Sigmoid colon (tissue), 7 donors: Measurements from ENCODE around the gene OR1J4. TPM values are rescaled to one million over a fixed set of nuclear protein-coding genes. Genes with fewer than 3 reads are reported as not detected.

ENCODE experiments used
- DNase-seq: peaks from one replicate; pipeline ENCODE4 v3.0.0-alpha.2; 2019
- H3K27ac ChIP-seq, 4 donors: fragments of 200-600 bp; sonication (generic); one replicate each; pipeline ENCODE4 v1.5.1; 2016 to 2019; ENCODE audit warnings: mild to moderate bottlenecking in 1 of 4
- H3K27me3 ChIP-seq, 3 donors: fragments of 200-600 bp; sonication (generic); one replicate each; pipeline ENCODE4 v1.5.1; 2019; ENCODE audit warnings: mild to moderate bottlenecking in 1 of 3
- H3K36me3 ChIP-seq, 4 donors: fragments of 200-600 bp; sonication (generic); one replicate each; pipeline ENCODE4 v1.5.1; 2016 to 2019
- H3K4me1 ChIP-seq, 4 donors: fragments of 200-600 bp; sonication (generic); one replicate each; pipeline ENCODE4 v1.5.1; 2017 to 2019
- H3K4me3 ChIP-seq, 4 donors: fragments of 200-600 bp; sonication (generic); one replicate each; pipeline ENCODE4 v1.5.1; 2017 to 2019; ENCODE audit warnings: mild to moderate bottlenecking in 2 of 4, moderate library complexity in 1 of 4
- H3K9me3 ChIP-seq, 4 donors: fragments of 200-600 bp in 3 of 4; sonication (generic) in 3 of 4; one replicate each; pipeline versions ENCODE4 v1.5.1 to v1.6.1; 2013 to 2019
- CTCF ChIP-seq, 4 experiments: fragments of 450-650 bp in 3 of 4; fragments of 200-600 bp in 1 of 4; IDR thresholded peaks; one replicate each; pipeline ENCODE4 v1.5.1; 2016 to 2019; ENCODE audit warnings: antibody characterized with exemption in 4 of 4, mild to moderate bottlenecking in 3 of 4, moderate library complexity in 2 of 4
- EP300 ChIP-seq, 4 donors: sonication (generic); formaldehyde crosslinking; IDR thresholded peaks; one replicate each; pipeline ENCODE4 v1.6.1; 2017; ENCODE audit warnings: antibody characterized with exemption in 4 of 4
- POLR2A ChIP-seq, 2 donors: fragments of 450-650 bp; IDR thresholded peaks; one replicate each; pipeline ENCODE4 v1.6.1; 2016; ENCODE audit warnings: antibody characterized with exemption in 2 of 2, mild to moderate bottlenecking in 2 of 2, moderate library complexity in 2 of 2
- POLR2AphosphoS5 ChIP-seq, 4 donors: sonication (generic); formaldehyde crosslinking; IDR thresholded peaks; one replicate each; pipeline ENCODE4 v1.6.1; 2017; ENCODE audit warnings: antibody characterized with exemption in 4 of 4
- WGBS, 2 donors: extraction: QIAGEN DNeasy Blood & Tissue Kit; methylation state at CpG; one replicate each; pipeline ENCODE4 v1.1.7; 2013; 5-methylcytosine and 5-hydroxymethylcytosine counted together
- intact Hi-C: fragments of 100-400 bp; cut with DNase I; formaldehyde crosslinking; loops from one replicate; pipeline ENCODE4 v1.15.1; 2023
- polyA plus RNA-seq, 3 donors: library from polyadenylated mRNA; stranded (reverse); fragments of 200-250 nt; gene quantifications; one replicate each; pipeline ENCODE4 v1.2.3, GENCODE V29; 2013
- total RNA-seq, 4 donors: library from RNA; depleted of rRNA; stranded (reverse); fragments of >200 nt; gene quantifications; one replicate each; pipeline ENCODE4 v1.1.0, GENCODE V29; 2016
- donor health status: healthy with polysubstance abuse.
- donor health status: Bipolar disorder and iron deficiency.
- donor health status: healthy.

Gene OR1J4
- total and polyA plus RNA-seq, 7 donors: not detected

- H3K27ac ChIP-seq: no peak overlapping the region
- no peaks in the 10 kb centered on the region for H3K4me1 ChIP-seq
- no peaks in the 10 kb centered on the region for H3K9me3 ChIP-seq
- H3K4me3 ChIP-seq: no peak overlapping the region
- WGBS, 2 donors: 77 to 89% methylated on average over 5 of the region's 5 CpGs
- H3K36me3 ChIP-seq: no peaks in the 10 kb centered on the region
- DNase-seq: no peak
- H3K27me3 ChIP-seq: no peaks in the 10 kb centered on the region
- intact Hi-C loops: no loop called here
- TF ChIP-seq POLR2AphosphoS5 (IDR thresholded peaks at IDR 0.05): no peak
- TF ChIP-seq EP300 (IDR thresholded peaks at IDR 0.05): no peak
- TF ChIP-seq POLR2A (IDR thresholded peaks at IDR 0.05): no peak
- no peak for TF ChIP-seq CTCF (IDR thresholded peaks at IDR 0.05)
Observed at GRCh38 chr9:122479062-122479461, 39.9 kb upstream of the OR1J4 start.

GRCh38 chr9:122498883-122499288, 20.1 kb upstream of the OR1J4 start:
- Histone ChIP-seq H3K4me3 (no peak overlapping the region), H3K4me1 (no peaks in the 10 kb centered on the region), H3K27ac (no peak overlapping the region), H3K27me3 (no peaks in the 10 kb centered on the region), H3K36me3 (no peaks in the 10 kb centered on the region), H3K9me3 (peaks cover 0 to 2% (median 0%) of the 10 kb centered on the region in 4 donors)
- TF ChIP-seq POLR2A (IDR thresholded peaks at IDR 0.05): no peak
- peak in 1 of 4 experiments; percentile 43 for TF ChIP-seq CTCF (IDR thresholded peaks at IDR 0.05)
- intact Hi-C loops: no loop called here
- no peak for DNase-seq
- 55 to 58% methylated on average over 2 of the region's 2 CpGs for WGBS, 2 donors

- intact Hi-C loops: no loop called here
- WGBS, 2 donors: 10 to 48% methylated on average over 2 of the region's 2 CpGs
- H3K27ac ChIP-seq: no peak overlapping the region
- no peaks in the 10 kb centered on the region for H3K27me3 ChIP-seq
- no peak overlapping the region for H3K4me3 ChIP-seq
- no peaks in the 10 kb centered on the region for H3K4me1 ChIP-seq
- TF ChIP-seq CTCF (IDR thresholded peaks at IDR 0.05): no peak
- TF ChIP-seq EP300 (IDR thresholded peaks at IDR 0.05): no peak
- no peak for TF ChIP-seq POLR2AphosphoS5 (IDR thresholded peaks at IDR 0.05)
- no peak for TF ChIP-seq POLR2A (IDR thresholded peaks at IDR 0.05)
- H3K36me3 ChIP-seq: no peaks in the 10 kb centered on the region
- DNase-seq: no peak
- no peaks in the 10 kb centered on the region for H3K9me3 ChIP-seq
Observed at GRCh38 chr9:122506964-122507363, 12.0 kb upstream of the OR1J4 start.

- no peak within 1 kb of the TSS for H3K4me3 ChIP-seq
- no peaks in the 10 kb centered on the region for H3K27me3 ChIP-seq
- no peak within 1 kb of the TSS for H3K27ac ChIP-seq
- H3K36me3 ChIP-seq: no peaks in the 10 kb centered on the region
- TF ChIP-seq CTCF (IDR thresholded peaks at IDR 0.05) (no peak), POLR2A (IDR thresholded peaks at IDR 0.05) (no peak), POLR2AphosphoS5 (IDR thresholded peaks at IDR 0.05) (no peak), EP300 (IDR thresholded peaks at IDR 0.05) (no peak)
- no peak for DNase-seq
- no peaks in the 10 kb centered on the region for H3K9me3 ChIP-seq
- 81 to 82% methylated on average over 6 of the region's 6 CpGs for WGBS, 2 donors
- H3K4me1 ChIP-seq: no peaks in the 10 kb centered on the region
- intact Hi-C loops: no loop called here
Observed at GRCh38 chr9:122510502-122510901, 8.4 kb upstream of the OR1J4 start, which contains the start of gene OR1J2. Gene OR1J2 (plus strand): TSS chr9:122510802. CDS start chr9:122510802, 0 bp downstream.

- no peak for TF ChIP-seq CTCF (IDR thresholded peaks at IDR 0.05)
- TF ChIP-seq EP300 (IDR thresholded peaks at IDR 0.05): no peak
- no peak for TF ChIP-seq POLR2AphosphoS5 (IDR thresholded peaks at IDR 0.05)
- TF ChIP-seq POLR2A (IDR thresholded peaks at IDR 0.05): no peak
- no peak for DNase-seq
- Histone ChIP-seq H3K9me3 (no peaks in the 10 kb centered on the region), H3K36me3 (no peaks in the 10 kb centered on the region), H3K4me3 (no peak overlapping the region), H3K27me3 (no peaks in the 10 kb centered on the region), H3K4me1 (no peaks in the 10 kb centered on the region), H3K27ac (no peak overlapping the region)
- intact Hi-C loops: no loop called here
- 56 to 68% methylated on average over 2 of the region's 2 CpGs for WGBS, 2 donors
Observed at GRCh38 chr9:122518226-122518625, 715 bp upstream of the OR1J4 start.
